Chondrocyte (in vitro differentiated cells): ENCODE data around the gene SAPCD1. TPM values are rescaled to one million over a fixed set of nuclear protein-coding genes. Genes with fewer than 3 reads are reported as not detected.

Experiments used
- DNase-seq: peaks from one replicate; pipeline ENCODE4 v3.0.0; 2021; ENCODE audit warnings: mixed read lengths, low spot score
- H3K27ac Mint-ChIP-seq: one replicate; pipeline ENCODE4 v1.8.0; 2021; ENCODE audit warnings: mild to moderate bottlenecking, moderate library complexity, mixed read lengths; ENCODE audit not compliant: unreplicated experiment
- H3K27me3 Mint-ChIP-seq: 2 replicates; pipeline ENCODE4 v1.8.0; 2021; ENCODE audit warnings: low read depth, mixed read lengths
- H3K36me3 Mint-ChIP-seq: 2 replicates; pipeline ENCODE4 v1.8.0; 2021; ENCODE audit warnings: low read depth, mixed read lengths
- H3K4me1 Mint-ChIP-seq: 2 replicates; pipeline ENCODE4 v1.8.0; 2021; ENCODE audit warnings: low read depth, mild to moderate bottlenecking, mixed read lengths
- H3K4me3 Mint-ChIP-seq: one replicate; pipeline ENCODE4 v1.8.0; 2021; ENCODE audit warnings: mild to moderate bottlenecking, moderate library complexity, mixed read lengths; ENCODE audit not compliant: unreplicated experiment
- H3K9me3 Mint-ChIP-seq: 2 replicates; pipeline ENCODE4 v1.8.0; 2021; ENCODE audit warnings: low read depth, mixed read lengths
- CTCF ChIP-seq: fragments of 200-600 bp; sonication (generic); IDR thresholded peaks from 2 replicates; pipeline ENCODE4 v1.5.0; 2021; ENCODE audit warnings: antibody characterized with exemption, mild to moderate bottlenecking, moderate library complexity
- total RNA-seq: library from RNA; stranded (reverse); gene quantifications from 3 replicates; pipeline ENCODE4 v1.2.1, GENCODE V29; 2021

SAPCD1 gene
- total RNA-seq, 1 donor from 2014 or later: 1.4 TPM

GRCh38 chr6:31736021-31736767, 26.3 kb upstream of the SAPCD1 start, which contains the start of gene CLIC1:
Gene CLIC1 (minus strand): TSS chr6:31736530. CDS start chr6:31736300, 230 bp downstream.
- Mint-ChIP-seq H3K27me3 (no peaks in the 10 kb centered on the region), H3K4me1 (peaks cover 64% of the 10 kb centered on the region), H3K9me3 (no peaks in the 10 kb centered on the region), H3K36me3 (peaks cover 23% of the 10 kb centered on the region), H3K4me3 (peak within 1 kb of the TSS; percentile 100), H3K27ac (peak within 1 kb of the TSS; percentile 97)
- no peak for TF ChIP-seq CTCF
- no peak for DNase-seq

- TF ChIP-seq CTCF: no peak
- no peaks in the 10 kb centered on the region for H3K27me3 Mint-ChIP-seq
- H3K4me1 Mint-ChIP-seq: peaks cover 61% of the 10 kb centered on the region
- H3K9me3 Mint-ChIP-seq: no peaks in the 10 kb centered on the region
- peak overlapping the region; percentile 97 for H3K27ac Mint-ChIP-seq
- peaks cover 20% of the 10 kb centered on the region for H3K36me3 Mint-ChIP-seq
- no peak for DNase-seq
- H3K4me3 Mint-ChIP-seq: peak overlapping the region; percentile 100
Observed at GRCh38 chr6:31736768-31737314, 25.6 kb upstream of the SAPCD1 start.

- Mint-ChIP-seq H3K27me3 (no peaks in the 10 kb centered on the region), H3K4me1 (peaks cover 57% of the 10 kb centered on the region), H3K27ac (peak overlapping the region; percentile 97), H3K4me3 (peak overlapping the region; percentile 100), H3K9me3 (no peaks in the 10 kb centered on the region), H3K36me3 (peaks cover 16% of the 10 kb centered on the region)
- TF ChIP-seq CTCF: no peak
- DNase-seq: no peak
Observed at GRCh38 chr6:31737315-31737990, 25.0 kb upstream of the SAPCD1 start.

GRCh38 chr6:31737991-31738979, 24.2 kb upstream of the SAPCD1 start:
- no peak for DNase-seq
- H3K4me3 Mint-ChIP-seq: peak overlapping the region; percentile 100
- TF ChIP-seq CTCF: peak; percentile 44
- H3K27me3 Mint-ChIP-seq: no peaks in the 10 kb centered on the region
- peaks cover 53% of the 10 kb centered on the region for H3K4me1 Mint-ChIP-seq
- peaks cover 13% of the 10 kb centered on the region for H3K36me3 Mint-ChIP-seq
- H3K27ac Mint-ChIP-seq: peak overlapping the region; percentile 97
- H3K9me3 Mint-ChIP-seq: no peaks in the 10 kb centered on the region
